H9 (cell line): Measurements from ENCODE around the gene PDZD7. TPM values are rescaled to one million over a fixed set of nuclear protein-coding genes. Genes with fewer than 3 reads are reported as not detected.

ENCODE experiments used
- DNase-seq: peaks from one replicate; pipeline ENCODE4 v3.0.0-alpha.2; 2017
- H2AFZ ChIP-seq: one replicate; pipeline ENCODE4 v1.6.1; 2013; ENCODE audit warnings: mild to moderate bottlenecking, low read length, control low read depth, moderate library complexity
- H2AK5ac ChIP-seq: 2 replicates; pipeline ENCODE4 v1.6.1; 2013; ENCODE audit warnings: low read length, control low read depth, mixed read lengths; ENCODE audit not compliant: insufficient read length
- H2BK120ac ChIP-seq: one replicate; pipeline ENCODE4 v1.6.1; 2013; ENCODE audit warnings: low read depth, mild to moderate bottlenecking, low read length, control low read depth, inconsistent platforms; ENCODE audit not compliant: poor library complexity, severe bottlenecking
- H2BK12ac ChIP-seq: 2 replicates; pipeline ENCODE4 v1.6.1; 2013; ENCODE audit warnings: low read length, control low read depth, mixed read lengths, low read depth; ENCODE audit not compliant: insufficient read length
- H2BK15ac ChIP-seq: 2 replicates; pipeline ENCODE4 v1.6.1; 2013; ENCODE audit warnings: low read depth, low read length, control low read depth
- H2BK20ac ChIP-seq: one replicate; pipeline ENCODE4 v1.6.1; 2013; ENCODE audit warnings: low read depth, mild to moderate bottlenecking, low read length, control low read depth, inconsistent platforms; ENCODE audit not compliant: poor library complexity, severe bottlenecking
- H2BK5ac ChIP-seq: 2 replicates; pipeline ENCODE4 v1.6.1; 2013; ENCODE audit warnings: low read length, control low read depth, mixed read lengths; ENCODE audit not compliant: insufficient read length
- H3K14ac ChIP-seq: 2 replicates; pipeline ENCODE4 v1.6.1; 2013; ENCODE audit warnings: low read length, control low read depth; ENCODE audit not compliant: insufficient read depth
- H3K18ac ChIP-seq: 2 replicates; pipeline ENCODE4 v1.6.1; 2013; ENCODE audit warnings: low read depth, mild to moderate bottlenecking, mixed read lengths, low read length, control low read depth; ENCODE audit not compliant: insufficient read length
- H3K23ac ChIP-seq: 2 replicates; pipeline ENCODE4 v1.6.1; 2013; ENCODE audit warnings: low read length, control low read depth, mixed read lengths, low read depth; ENCODE audit not compliant: insufficient read length
- H3K23me2 ChIP-seq: 2 replicates; pipeline ENCODE4 v1.6.1; 2013; ENCODE audit warnings: low read depth, mild to moderate bottlenecking, mixed read lengths, low read length, control low read depth; ENCODE audit not compliant: insufficient read length, poor library complexity, severe bottlenecking
- H3K27ac ChIP-seq: 2 replicates; pipeline ENCODE4 v1.5.1; 2013; ENCODE audit warnings: low read length, control low read depth, mixed read lengths, low read depth; ENCODE audit not compliant: insufficient read length
- H3K27me3 ChIP-seq: 2 replicates; pipeline ENCODE4 v1.6.1; 2013; ENCODE audit warnings: low read length, control low read depth, inconsistent platforms; ENCODE audit not compliant: insufficient read depth
- H3K4ac ChIP-seq: 2 replicates; pipeline ENCODE4 v1.6.1; 2013; ENCODE audit warnings: low read depth, mild to moderate bottlenecking, control low read depth, inconsistent platforms, low read length, moderate library complexity
- H3K4me1 ChIP-seq: 2 replicates; pipeline ENCODE4 v1.6.1; 2013; ENCODE audit warnings: low read length, control low read depth, inconsistent platforms; ENCODE audit not compliant: insufficient read depth
- H3K4me2 ChIP-seq: 2 replicates; pipeline ENCODE4 v1.6.1; 2013; ENCODE audit warnings: low read length, control low read depth, mixed read lengths; ENCODE audit not compliant: insufficient read length, insufficient read depth
- H3K56ac ChIP-seq: 2 replicates; pipeline ENCODE4 v1.6.1; 2013; ENCODE audit warnings: low read depth, mild to moderate bottlenecking, mixed read lengths, low read length, control low read depth; ENCODE audit not compliant: insufficient read length
- H3K79me1 ChIP-seq: 2 replicates; pipeline ENCODE4 v1.6.1; 2013; ENCODE audit warnings: low read depth, mild to moderate bottlenecking, moderate library complexity, low read length, control low read depth, inconsistent platforms; ENCODE audit not compliant: insufficient read depth, poor library complexity, severe bottlenecking
- H3K79me2 ChIP-seq: 2 replicates; pipeline ENCODE4 v1.6.1; 2013; ENCODE audit warnings: low read length, control low read depth, inconsistent platforms; ENCODE audit not compliant: insufficient read depth
- H3K9ac ChIP-seq: 2 replicates; pipeline ENCODE4 v1.6.1; 2013; ENCODE audit warnings: low read length, control low read depth, mixed read lengths; ENCODE audit not compliant: insufficient read length; ENCODE audit errors: extremely low read depth
- H3K9me3 ChIP-seq: one replicate; pipeline ENCODE4 v1.6.1; 2013; ENCODE audit warnings: low read depth, low read length, inconsistent platforms; ENCODE audit not compliant: control insufficient read depth
- H3T11ph ChIP-seq: one replicate; pipeline ENCODE4 v1.6.1; 2013; ENCODE audit warnings: mild to moderate bottlenecking, low read length, control low read depth, inconsistent platforms
- H4K20me1 ChIP-seq: one replicate; pipeline ENCODE4 v1.6.1; 2013; ENCODE audit not compliant: control insufficient read depth, insufficient read length, insufficient read depth
- H4K5ac ChIP-seq: 2 replicates; pipeline ENCODE4 v1.6.1; 2013; ENCODE audit warnings: low read depth, mild to moderate bottlenecking, mixed read lengths, low read length, control low read depth; ENCODE audit not compliant: insufficient read length
- H4K8ac ChIP-seq: replicated peaks from 2 replicates; pipeline ENCODE4 v1.6.1; 2013; ENCODE audit warnings: low read length, control low read depth, mixed read lengths, low read depth; ENCODE audit not compliant: insufficient read length
- H4K91ac ChIP-seq: 2 replicates; pipeline ENCODE4 v1.6.1; 2013; ENCODE audit warnings: low read depth, mild to moderate bottlenecking, moderate library complexity, mixed read lengths, low read length, control low read depth; ENCODE audit not compliant: insufficient read length
- H3K27ac Mint-ChIP-seq, 3 experiments: 2 replicates in 2 of 3; 3 replicates in 1 of 3; pipeline ENCODE4 v1.8.0; 2020 to 2021; ENCODE audit warnings: mixed read lengths in 3 of 3, mild to moderate bottlenecking in 1 of 3, moderate library complexity in 1 of 3
- H3K27me3 Mint-ChIP-seq: 2 replicates; pipeline ENCODE4 v1.8.0; 2021; ENCODE audit warnings: low read depth, mild to moderate bottlenecking, moderate library complexity, mixed read lengths
- H3K36me3 Mint-ChIP-seq, 3 experiments: 2 replicates in 2 of 3; 3 replicates in 1 of 3; pipeline ENCODE4 v1.8.0; 2020 to 2021; ENCODE audit warnings: low read depth in 3 of 3, mixed read lengths in 3 of 3; ENCODE audit not compliant: insufficient read depth in 1 of 3
- H3K4me1 Mint-ChIP-seq, 2 experiments: 2 replicates each; pipeline ENCODE4 v1.8.0; 2020; ENCODE audit warnings: mixed read lengths in 2 of 2
- H3K4me3 Mint-ChIP-seq, 2 experiments: 2 replicates in 1 of 2; 3 replicates in 1 of 2; pipeline ENCODE4 v1.8.0; 2020 to 2021; ENCODE audit warnings: mild to moderate bottlenecking in 2 of 2, mixed read lengths in 2 of 2, moderate library complexity in 1 of 2
- H3K9me3 Mint-ChIP-seq, 2 experiments: 2 replicates in 1 of 2; 3 replicates in 1 of 2; pipeline ENCODE4 v1.8.0; 2020; ENCODE audit warnings: mild to moderate bottlenecking in 2 of 2, mixed read lengths in 2 of 2, moderate library complexity in 1 of 2
- CTCF ChIP-seq: fragments of 200-600 bp; sonication (generic); conservative IDR thresholded peaks from 3 replicates; pipeline ENCODE4 v1.8.0; 2021; ENCODE audit warnings: antibody characterized with exemption, mild to moderate bottlenecking
- WGBS: extraction: QIAGEN DNeasy Blood & Tissue Kit; methylation state at CpG from one replicate; pipeline ENCODE4 v1.1.7; 2013; ENCODE audit warnings: missing lambda C conversion rate, low lambda C conversion rate, mixed read lengths; ENCODE audit not compliant: insufficient read length; ENCODE audit errors: extremely low coverage; 5-methylcytosine and 5-hydroxymethylcytosine counted together
- total RNA-seq: library from RNA; stranded (reverse); gene quantifications from 2 replicates; pipeline ENCODE4 v1.2.1, GENCODE V29; 2021

Gene PDZD7
- total RNA-seq, 1 experiment from 2014 or later = 2.0 TPM

GRCh38 chr10:101030496-101031127 lies 317 bp downstream of the PDZD7 start:
- no peaks in the 10 kb centered on the region for H4K20me1 ChIP-seq
- no peak overlapping the region for H4K8ac ChIP-seq
- no peak overlapping the region for H2BK20ac ChIP-seq
- Mint-ChIP-seq H3K27me3 (peaks cover 67% of the 10 kb centered on the region), H3K27ac (0 out of 7 replicates have a peak overlapping the region, but pooled peaks of 1 of the 3 experiments have one; percentile 78), H3K36me3 (no peaks in the 10 kb centered on the region), H3K4me3 (peak overlapping the region; percentile 59 to 89), H3K4me1 (peaks cover 34 to 50% of the 10 kb centered on the region in 2 experiments), H3K9me3 (no peaks in the 10 kb centered on the region; a peak in 1 of 5 replicates)
- no peak overlapping the region for H3K56ac ChIP-seq
- peak; percentile 66 for DNase-seq
- no peak overlapping the region for H3K14ac ChIP-seq
- no peak overlapping the region for H3K4ac ChIP-seq
- peak overlapping the region; percentile 74 for H3K4me2 ChIP-seq
- no peak overlapping the region for H3T11ph ChIP-seq
- no peak overlapping the region for H2BK120ac ChIP-seq
- no peaks in the 10 kb centered on the region for H3K79me2 ChIP-seq
- no peak overlapping the region for H3K27ac ChIP-seq
- peaks cover 13% of the 10 kb centered on the region for H3K23me2 ChIP-seq
- H3K9ac ChIP-seq = no peak overlapping the region
- no peak overlapping the region for H2BK5ac ChIP-seq
- H3K79me1 ChIP-seq = no peaks in the 10 kb centered on the region
- H3K9me3 ChIP-seq = no peaks in the 10 kb centered on the region
- H2AK5ac ChIP-seq = no peak overlapping the region
- H3K23ac ChIP-seq = no peak overlapping the region
- no peak overlapping the region for H2AFZ ChIP-seq
- peaks cover 4% of the 10 kb centered on the region; the same call in 1 of the 2 replicates for H3K27me3 ChIP-seq
- TF ChIP-seq CTCF = no peak
- H3K4me1 ChIP-seq = peaks cover 4% of the 10 kb centered on the region; the same call in 1 of the 2 replicates
- H4K91ac ChIP-seq = no peak overlapping the region
- H2BK15ac ChIP-seq = no peak overlapping the region
- H3K18ac ChIP-seq = no peak overlapping the region
- no peak overlapping the region for H4K5ac ChIP-seq
- H2BK12ac ChIP-seq = no peak overlapping the region
- no CpG with 5 or more reads among the region's 25 CpGs for WGBS
